ENCODE measurements around the gene FBXO40. TPM values are rescaled to one million over a fixed set of nuclear protein-coding genes. Genes with fewer than 3 reads are reported as not detected.
A peak's percentile ranks its signal among the peaks of the same experiment; 100 is the strongest.

Gene FBXO40
- total and polyA plus RNA-seq, 10 of the 15 experiments (the other 5 are each of a cell fraction or from before 2014, with no cell fraction given), result 0.03 to 0.05 (median 0.04) TPM; not detected in 7

- Histone ChIP-seq H3K9me3 (replicated peaks; ENCODE audit: control insufficient read depth, insufficient read depth, low read length) (no peaks in the 10 kb centered on the region), H2AFZ (ENCODE audit: control insufficient read depth, low read depth, low read length) (no peak overlapping the region), H3K79me2 (ENCODE audit: control insufficient read depth, insufficient read depth, low read length) (no peaks in the 10 kb centered on the region), H3K27me3 (replicated peaks in 1 of 2; ENCODE audit: control insufficient read depth in 2 of 2, insufficient read depth in 2 of 2, low read length in 1 of 2) (no peaks in the 10 kb centered on the region), H3K4me2 (ENCODE audit: control insufficient read depth, insufficient read depth) (no peak overlapping the region), H4K20me1 (ENCODE audit: control insufficient read depth, insufficient read depth) (no peaks in the 10 kb centered on the region), H3K27ac (ENCODE audit: control insufficient read depth, insufficient read depth) (no peak overlapping the region), H3K4me3 (no peak overlapping the region), H3K4me1 (ENCODE audit: control insufficient read depth, insufficient read depth, low read length) (no peaks in the 10 kb centered on the region), H3K36me3 (ENCODE audit: control insufficient read depth in 2 of 2, insufficient read depth in 2 of 2, low read length in 1 of 2) (peaks cover 10 to 25% of the 10 kb centered on the region in 2 experiments), H3K9ac (ENCODE audit: control insufficient read depth, insufficient read depth, low read length) (no peak overlapping the region)
- WGBS (ENCODE audit: insufficient coverage, insufficient replicate concordance, low lambda C conversion rate, missing lambda C conversion rate), result 98% methylated on average over 9 of the region's 9 CpGs
- ChIA-PET RAD21 (ENCODE audit: unreplicated experiment) (no interaction called here), POLR2A (no interaction called here), SMC1A (ENCODE audit: uncharacterized antibody, unreplicated experiment) (no interaction called here), CTCF (interaction anchor here (1.2 kb wide), 1 partner anchor 11 kb away, joined by 3 read pairs; no protein-coding TSS in a partner anchor)
- in situ Hi-C loops (cut with MboI), result no loop called here
- TF ChIP-seq, protein P1, sequence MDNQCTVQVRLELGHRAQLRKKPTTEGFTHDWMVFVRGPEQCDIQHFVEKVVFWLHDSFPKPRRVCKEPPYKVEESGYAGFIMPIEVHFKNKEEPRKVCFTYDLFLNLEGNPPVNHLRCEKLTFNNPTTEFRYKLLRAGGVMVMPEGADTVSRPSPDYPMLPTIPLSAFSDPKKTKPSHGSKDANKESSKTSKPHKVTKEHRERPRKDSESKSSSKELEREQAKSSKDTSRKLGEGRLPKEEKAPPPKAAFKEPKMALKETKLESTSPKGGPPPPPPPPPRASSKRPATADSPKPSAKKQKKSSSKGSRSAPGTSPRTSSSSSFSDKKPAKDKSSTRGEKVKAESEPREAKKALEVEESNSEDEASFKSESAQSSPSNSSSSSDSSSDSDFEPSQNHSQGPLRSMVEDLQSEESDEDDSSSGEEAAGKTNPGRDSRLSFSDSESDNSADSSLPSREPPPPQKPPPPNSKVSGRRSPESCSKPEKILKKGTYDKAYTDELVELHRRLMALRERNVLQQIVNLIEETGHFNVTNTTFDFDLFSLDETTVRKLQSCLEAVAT (IDR thresholded peaks at IDR 0.05), result no peak
- TF ChIP-seq ZBTB11 (CRISPR knock-in tag; IDR thresholded peaks at IDR 0.05) (no peak), RCOR1 (conservative IDR thresholded peaks at IDR 0.05; ENCODE audit: low read depth, low read length) (no peak)
- TF ChIP-seq, protein P2, sequence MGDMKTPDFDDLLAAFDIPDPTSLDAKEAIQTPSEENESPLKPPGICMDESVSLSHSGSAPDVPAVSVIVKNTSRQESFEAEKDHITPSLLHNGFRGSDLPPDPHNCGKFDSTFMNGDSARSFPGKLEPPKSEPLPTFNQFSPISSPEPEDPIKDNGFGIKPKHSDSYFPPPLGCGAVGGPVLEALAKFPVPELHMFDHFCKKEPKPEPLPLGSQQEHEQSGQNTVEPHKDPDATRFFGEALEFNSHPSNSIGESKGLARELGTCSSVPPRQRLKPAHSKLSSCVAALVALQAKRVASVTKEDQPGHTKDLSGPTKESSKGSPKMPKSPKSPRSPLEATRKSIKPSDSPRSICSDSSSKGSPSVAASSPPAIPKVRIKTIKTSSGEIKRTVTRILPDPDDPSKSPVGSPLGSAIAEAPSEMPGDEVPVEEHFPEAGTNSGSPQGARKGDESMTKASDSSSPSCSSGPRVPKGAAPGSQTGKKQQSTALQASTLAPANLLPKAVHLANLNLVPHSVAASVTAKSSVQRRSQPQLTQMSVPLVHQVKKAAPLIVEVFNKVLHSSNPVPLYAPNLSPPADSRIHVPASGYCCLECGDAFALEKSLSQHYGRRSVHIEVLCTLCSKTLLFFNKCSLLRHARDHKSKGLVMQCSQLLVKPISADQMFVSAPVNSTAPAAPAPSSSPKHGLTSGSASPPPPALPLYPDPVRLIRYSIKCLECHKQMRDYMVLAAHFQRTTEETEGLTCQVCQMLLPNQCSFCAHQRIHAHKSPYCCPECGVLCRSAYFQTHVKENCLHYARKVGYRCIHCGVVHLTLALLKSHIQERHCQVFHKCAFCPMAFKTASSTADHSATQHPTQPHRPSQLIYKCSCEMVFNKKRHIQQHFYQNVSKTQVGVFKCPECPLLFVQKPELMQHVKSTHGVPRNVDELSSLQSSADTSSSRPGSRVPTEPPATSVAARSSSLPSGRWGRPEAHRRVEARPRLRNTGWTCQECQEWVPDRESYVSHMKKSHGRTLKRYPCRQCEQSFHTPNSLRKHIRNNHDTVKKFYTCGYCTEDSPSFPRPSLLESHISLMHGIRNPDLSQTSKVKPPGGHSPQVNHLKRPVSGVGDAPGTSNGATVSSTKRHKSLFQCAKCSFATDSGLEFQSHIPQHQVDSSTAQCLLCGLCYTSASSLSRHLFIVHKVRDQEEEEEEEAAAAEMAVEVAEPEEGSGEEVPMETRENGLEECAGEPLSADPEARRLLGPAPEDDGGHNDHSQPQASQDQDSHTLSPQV (IDR thresholded peaks at IDR 0.05), result no peak
- FAIRE-seq (no peak), DNase-seq (ENCODE audit: low read depth, low spot score) (no peak), ATAC-seq (no peak)
- BruUV-seq (replicated peaks), result TSS peak; percentile 40
- intact Hi-C loops (cut with micrococcal nuclease; ENCODE audit: unreplicated experiment), result no loop called here
Measured at GRCh38 chr3:121642601-121643314, 49.6 kb downstream of the FBXO40 start.
